Posterior cingulate gyrus (tissue), 11 donors: ENCODE results near the gene IL3.

Experiments used
- DNase-seq, 10 donors: peaks; one replicate each; pipeline versions ENCODE4 v3.0.0 to v3.0.0-alpha.2; 2020 to 2021; ENCODE audit warnings: mixed read lengths in 3 of 10
- intact Hi-C: fragments of 100-400 bp; cut with DNase I; formaldehyde crosslinking; loops from one replicate; pipeline ENCODE4 v1.15.1; 2023

The IL3 gene

DNA sequence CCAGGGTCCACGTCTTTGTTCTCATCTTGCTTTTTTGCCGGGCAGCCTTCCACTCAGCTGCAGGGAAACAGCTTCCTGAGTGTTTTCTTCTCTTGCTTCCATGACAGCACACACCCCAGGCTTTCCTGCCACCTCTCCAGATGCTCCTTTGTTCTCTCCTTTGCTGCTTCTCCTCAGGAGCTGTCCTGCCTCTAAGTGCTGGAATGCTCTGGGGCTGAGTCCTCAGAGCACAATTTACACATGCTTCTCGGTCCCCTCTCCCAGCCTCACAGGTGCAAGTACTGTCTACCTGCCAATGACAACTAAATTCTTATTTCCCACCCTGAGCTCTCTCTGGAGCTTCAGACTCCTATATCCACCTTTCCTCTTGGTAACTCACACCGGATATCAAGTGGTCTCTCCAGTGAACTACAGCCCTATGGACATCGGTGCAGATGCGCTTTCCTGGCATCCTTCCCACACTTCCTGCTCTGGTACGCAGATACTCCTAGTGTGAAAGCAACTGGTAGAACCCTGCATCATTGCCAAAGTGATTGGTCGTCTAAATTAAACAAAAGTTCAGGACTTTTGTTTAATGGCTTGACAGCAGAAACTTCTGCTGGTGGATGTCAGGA, 35.6 kb upstream of the IL3 start:
- no peak for DNase-seq
- intact Hi-C loops, result no loop called here

DNA sequence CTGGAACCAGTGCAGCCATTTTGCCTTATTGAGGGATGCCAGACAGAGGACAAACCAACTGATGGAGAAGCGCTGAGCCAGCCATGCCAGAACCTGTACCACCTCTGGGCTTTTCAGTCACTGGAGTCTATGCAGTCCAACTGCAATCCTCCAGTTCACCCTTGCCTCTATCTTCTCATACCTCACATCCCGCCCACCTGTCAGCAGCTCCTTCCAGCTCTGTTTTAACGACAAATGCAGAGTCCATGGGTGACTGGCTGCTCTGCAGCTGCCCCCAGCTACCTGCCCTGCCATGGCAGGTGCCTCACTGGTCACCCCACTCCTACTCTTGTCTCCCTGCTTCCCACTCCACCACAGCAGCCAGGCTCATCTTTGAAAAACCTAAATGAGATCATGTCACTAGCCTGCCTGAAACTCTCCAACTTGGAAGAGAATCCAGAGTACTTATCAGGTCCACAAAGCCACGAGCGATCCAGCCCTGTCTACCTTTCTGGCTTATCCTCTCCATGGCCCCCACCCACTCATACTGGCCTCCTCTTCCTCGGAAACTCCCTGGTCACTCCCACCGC, 35.0 kb upstream of the IL3 start:
- intact Hi-C loops, result no loop called here
- no peak for DNase-seq

DNA sequence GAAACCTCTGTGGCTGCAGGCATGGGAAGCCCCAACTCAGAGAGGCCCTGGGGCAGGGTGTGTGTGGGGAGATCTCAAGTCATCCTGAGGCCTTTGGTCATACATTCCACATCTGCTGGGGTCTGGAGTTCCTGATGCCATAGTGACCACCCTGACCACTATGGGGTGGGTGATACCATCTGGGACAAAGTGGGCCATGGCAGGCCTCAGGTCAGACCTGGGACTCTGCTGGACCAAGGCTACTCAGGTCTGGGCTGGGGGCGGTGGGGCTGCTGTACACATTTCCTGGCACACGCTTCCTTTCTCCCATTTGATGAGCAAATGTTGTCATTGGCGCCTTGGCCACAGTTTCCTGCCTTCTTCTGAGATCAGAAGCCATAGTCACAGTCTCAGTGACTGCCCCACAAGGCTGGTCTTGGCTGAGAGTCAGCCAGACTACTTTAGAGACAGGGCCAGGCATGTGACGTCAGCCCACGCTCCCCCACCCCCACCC, 33.9 kb upstream of the IL3 start:
- peak in 1 of 10 donors; percentile 62 for DNase-seq
- intact Hi-C loops, result no loop called here

DNA sequence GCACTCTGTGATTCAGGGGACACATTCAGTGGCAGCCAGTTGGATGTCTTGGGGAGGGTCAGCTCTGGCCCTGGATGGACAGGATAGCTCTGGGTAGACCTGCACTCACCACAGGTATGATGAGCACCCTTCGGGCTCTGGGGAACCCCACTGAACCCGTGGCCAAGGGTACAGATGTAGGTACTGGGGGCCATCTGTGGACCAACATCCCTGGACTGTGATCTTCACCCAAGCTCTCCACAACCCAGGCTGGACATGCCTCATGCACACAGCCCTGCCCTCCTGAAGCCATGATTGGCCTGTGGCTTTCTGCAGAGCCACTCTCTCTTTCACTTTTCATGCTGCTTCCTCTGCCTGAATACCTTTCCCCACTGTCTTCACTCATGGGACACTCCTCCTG, 33.4 kb upstream of the IL3 start:
- intact Hi-C loops, result no loop called here

DNA sequence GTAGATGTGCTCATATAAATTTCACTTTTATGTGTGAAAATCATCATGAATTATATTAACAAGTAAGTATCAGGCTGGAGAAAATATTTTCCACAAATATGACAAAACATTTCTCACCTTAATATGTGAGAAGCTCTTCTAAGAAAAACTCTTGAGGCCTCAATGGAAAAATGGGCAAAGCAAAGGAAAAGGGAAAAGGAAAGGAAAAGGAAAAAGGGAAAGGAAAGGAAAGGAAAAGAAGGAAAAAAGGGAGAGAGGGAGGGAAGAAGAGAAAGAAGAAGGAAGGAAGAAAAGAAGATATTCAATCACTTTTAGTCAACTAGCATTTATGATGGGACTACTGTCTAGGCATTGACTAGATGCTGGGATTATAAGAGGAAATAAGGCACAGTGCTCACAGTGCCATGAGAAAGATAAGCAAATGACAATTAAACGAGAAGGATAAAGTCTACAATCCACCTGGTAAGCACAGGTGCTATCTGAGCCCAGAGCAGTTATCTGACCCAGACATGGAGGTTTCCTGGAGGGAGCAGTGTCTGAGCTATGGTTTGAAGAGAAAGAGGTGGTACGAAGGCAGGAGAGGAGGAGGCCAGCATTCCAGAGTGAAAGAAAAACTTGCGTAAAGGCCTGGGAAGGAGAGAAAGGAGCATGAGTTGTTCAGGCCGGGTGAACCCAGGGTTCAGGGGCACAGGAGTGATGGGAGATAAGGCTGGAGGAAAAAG, 30.7 kb upstream of the IL3 start:
- intact Hi-C loops, result no loop called here
- no peak for DNase-seq

More for the DNA sequence above, 33.4 kb upstream of the IL3 start:
- peak in 1 of 10 donors; percentile 27 for DNase-seq

DNA sequence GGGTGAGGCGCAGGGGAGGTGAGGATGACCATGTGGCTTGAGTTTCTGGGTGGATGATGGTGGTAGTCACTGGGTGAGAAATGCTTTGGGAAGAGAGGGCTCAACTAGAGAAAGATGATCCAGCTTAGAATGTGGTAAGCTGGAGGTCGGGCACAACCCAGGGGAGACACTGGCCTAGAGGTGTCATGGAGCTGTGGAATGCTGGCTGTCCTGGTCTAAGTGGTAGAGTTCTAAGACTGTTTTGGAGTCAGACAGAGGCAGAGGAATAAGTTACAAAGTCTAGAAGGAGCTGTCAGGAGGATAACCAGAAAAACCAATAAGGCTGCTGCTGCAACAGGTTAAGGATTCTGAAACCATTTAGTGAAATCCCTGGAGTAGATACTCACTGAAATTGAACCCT, 29.8 kb upstream of the IL3 start:
- intact Hi-C loops, result no loop called here
- DNase-seq, result no peak

DNA sequence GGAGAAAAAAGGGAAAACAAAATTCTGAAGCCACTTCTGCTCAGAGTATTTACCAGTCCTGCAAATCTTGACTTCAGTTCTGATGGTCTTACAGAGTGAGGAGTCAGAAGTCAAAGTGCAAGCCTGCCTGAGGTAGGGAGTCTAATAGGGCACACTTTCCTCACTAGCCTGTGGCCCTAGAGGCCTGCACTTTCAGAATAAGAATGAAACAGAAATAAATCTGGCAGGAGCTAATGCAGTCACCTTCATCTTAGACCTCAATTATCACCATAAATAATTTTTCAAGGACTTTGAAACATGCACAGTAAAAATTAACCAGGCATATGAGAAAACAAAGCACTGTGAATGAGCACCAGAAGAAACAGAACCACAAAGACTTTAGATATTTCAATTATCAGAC, 28.3 kb upstream of the IL3 start:
- no peak for DNase-seq
- intact Hi-C loops, result no loop called here

DNA sequence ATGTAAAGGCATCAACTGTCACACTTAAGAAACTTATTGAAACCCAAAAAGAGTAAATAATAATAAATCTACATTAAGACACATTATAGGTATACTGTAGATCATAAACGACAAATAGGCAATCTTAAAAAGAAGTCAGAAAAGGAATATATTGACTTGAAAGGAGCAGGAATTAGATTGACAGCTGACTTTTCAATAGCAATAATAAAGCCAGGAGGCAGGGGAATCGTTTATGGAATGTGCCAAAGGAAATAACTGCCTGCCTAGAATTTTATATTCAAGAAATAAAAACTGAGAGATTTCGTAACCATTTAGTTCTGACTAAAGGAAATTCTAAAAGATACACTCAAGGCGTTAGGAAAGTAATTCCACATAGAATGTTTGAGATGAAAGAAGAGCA, 27.3 kb upstream of the IL3 start:
- intact Hi-C loops, result no loop called here
- DNase-seq, result no peak

DNA sequence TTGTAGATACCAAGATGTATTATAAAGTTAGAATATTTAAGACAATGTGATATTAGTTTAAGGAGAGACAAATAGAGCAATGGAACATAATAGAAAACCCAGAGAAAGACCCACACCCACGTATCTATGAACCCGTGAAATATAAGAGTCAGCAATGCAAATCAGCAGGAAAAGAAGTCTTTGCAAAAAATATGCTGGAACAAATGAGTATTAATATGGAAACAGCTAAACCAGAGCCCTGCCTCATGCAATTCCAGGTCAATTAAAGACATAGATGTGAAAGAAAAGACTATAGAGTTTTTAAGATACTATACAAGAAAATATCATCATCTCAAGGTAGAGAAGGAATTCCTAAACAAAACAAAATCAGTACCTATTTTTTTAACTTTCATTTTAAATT, 23.1 kb upstream of the IL3 start:
- DNase-seq, result no peak
- intact Hi-C loops, result no loop called here

DNA sequence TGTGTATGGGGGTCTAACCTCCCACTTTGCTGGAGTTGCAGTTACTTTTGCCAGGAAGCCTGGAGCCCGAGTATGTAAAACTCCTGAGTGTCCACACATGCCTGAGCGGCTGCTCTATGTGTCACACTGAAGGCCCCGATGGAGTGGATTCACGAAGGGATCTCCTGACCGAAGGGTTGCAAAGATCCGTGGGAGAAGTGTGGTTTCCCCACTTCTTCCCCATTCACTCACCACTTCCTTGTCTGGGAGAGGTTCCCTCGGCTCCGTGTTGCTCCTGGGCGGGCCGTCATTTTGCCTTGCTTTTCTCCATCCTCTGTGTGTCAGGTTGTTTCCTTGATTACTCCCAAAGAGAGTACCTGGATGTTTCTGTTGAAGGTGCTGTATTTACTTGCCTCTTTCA, 16.2 kb upstream of the IL3 start:
- DNase-seq, result peak in 2 of 10 donors; percentile 54 to 57
- intact Hi-C loops, result no loop called here

DNA sequence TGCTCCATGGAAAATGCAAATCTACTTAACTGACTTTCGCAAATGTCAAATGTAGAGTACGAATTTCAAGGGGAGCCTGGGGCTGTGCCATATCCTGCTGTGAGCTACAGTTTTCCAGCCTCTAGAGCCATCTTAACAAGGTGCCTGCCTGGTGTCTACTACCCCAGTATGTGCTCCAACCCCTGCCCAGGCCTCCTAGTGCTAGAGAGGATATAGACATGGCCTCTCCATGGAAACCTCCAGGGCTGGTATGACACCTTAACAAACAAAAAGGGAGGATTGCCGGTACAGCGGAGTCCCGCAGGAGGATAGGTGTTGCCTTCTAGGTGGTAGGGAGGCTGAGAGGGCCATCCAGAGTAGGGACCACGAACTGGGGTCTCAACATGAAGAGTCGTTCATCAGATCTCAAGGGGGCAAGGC, 13.6 kb upstream of the IL3 start:
- peak in 1 of 10 donors; percentile 48 for DNase-seq
- intact Hi-C loops, result no loop called here

DNA sequence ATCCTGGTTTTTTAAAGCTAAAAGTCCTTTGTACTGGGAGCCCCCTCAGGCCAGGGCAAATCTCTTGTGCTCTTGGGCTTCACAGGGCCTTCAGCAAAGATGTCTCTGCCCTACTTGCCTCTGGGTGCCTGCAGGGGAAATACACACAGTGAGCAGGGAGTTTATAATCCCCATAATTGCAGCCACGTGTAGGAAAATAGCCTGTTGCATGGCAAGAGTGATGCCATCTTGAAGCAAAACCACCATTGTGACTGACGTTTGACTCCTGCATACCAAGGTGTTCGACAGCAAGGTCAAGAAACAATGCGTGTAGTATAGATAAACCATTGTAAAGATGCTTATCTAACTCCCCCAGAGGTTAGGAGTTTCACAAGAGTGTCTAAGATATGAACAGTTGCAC, 11.4 kb upstream of the IL3 start:
- intact Hi-C loops, result no loop called here

DNA sequence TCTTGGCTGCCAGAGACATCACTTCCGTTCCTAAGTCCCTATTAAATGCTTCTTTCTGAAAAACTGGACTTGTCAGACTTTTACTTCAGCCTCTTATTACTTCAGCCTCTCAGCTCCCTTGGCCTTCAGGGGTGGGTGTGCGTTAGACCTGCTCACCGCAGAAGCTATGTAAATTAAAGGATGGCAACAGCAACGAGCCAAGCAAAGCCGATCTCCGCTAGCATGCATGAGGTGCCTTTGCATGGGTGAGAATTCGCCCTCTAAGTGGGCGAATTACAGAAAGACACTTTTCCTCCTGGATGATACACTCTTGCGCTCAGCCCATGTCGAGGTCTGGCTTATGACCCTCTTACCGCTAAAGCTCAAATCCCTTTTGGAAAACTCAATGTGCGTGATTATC, 10.9 kb upstream of the IL3 start:
- intact Hi-C loops, result no loop called here
- DNase-seq, result peak in 1 of 10 donors; percentile 45

More for the DNA sequence above, 11.4 kb upstream of the IL3 start:
- DNase-seq, result no peak

DNA sequence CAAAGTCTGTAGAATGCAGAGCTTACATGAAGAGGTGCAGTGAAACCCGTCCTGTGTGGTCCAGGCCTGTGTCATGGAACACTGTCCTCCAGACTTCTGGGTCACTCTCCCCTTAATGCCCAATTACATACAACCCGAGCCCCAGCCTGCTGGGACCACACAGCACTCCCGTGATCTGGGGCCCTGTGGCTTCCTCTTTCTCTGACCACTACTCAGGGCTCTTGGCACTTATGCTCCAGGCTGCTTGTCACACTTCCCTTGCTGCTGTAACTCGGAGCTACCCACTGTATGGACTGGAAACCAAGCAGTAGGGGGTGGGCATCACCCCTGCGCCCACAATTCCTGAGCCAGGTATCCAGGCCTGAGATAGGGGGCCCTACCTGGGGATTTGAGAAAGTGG, 10.3 kb upstream of the IL3 start:
- intact Hi-C loops, result no loop called here
- peak in 3 of 10 donors; percentile 43 to 84 (median 52) for DNase-seq

DNA sequence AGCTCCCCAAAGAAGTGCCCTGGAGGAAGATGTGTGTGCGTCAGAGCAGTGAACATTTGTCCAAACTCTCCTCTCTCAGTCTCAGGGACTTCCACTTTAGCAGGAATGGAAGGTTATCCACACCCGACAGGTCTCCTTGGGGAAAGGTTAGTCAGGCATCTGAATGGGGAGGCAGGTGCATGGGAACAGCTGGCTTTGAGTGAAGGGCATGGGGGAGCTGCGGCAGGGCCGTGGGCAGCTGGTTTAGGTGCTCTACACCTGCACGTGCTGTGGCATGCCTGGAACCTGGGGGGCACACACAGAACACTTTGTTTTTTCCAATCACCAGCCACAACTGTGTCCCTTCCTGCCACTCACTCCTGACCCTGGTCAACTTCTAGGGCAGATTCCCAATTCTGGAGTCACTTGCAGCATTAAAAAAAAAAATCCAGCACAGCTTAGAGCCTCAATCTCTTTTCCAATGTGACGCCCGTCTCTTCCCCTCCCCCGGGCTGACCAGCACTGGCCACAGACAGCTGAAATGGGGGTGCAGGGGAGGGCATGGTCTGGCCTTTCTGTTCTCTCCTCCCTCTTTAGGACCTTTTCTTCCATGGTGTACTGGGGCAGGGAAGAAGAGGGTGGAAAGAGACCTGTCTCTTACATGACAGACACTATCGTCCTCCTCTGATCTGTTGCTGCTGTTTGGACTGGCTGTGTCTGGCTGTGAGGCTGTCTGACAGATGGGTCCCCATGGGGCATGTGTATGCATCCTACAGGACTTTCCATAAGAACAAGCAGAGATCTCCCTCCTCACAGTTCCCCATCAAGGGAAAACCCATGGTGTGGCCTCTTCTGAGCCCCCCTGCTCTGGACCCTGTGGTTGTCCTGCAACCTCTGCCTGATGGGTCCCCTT, 9.5 kb upstream of the IL3 start:
- intact Hi-C loops, result no loop called here

DNA sequence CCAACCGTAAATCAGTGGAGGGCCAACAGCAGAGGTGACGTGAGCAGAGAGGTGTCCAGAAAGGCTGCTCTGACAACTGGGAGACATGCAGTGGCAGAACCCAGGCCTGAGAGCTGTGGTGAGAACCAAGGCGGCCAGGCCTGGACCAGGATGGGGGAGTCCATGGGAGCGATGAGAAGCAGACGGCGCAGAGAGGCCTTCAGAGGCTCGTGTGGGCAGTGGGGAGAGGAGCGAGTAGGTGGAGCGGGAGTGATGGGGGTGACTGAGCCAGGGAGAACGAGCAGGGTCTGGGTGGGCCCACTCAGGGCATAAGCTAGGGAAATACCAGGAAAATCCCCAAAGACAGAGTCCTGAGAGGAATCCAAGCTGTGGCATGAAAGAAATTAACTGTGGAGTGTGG, 7.9 kb upstream of the IL3 start:
- DNase-seq, result peak in 2 of 10 donors; percentile 40 to 77
- intact Hi-C loops, result no loop called here

More for the DNA sequence above, 9.5 kb upstream of the IL3 start:
- peak in 1 of 10 donors; percentile 31 for DNase-seq

DNA sequence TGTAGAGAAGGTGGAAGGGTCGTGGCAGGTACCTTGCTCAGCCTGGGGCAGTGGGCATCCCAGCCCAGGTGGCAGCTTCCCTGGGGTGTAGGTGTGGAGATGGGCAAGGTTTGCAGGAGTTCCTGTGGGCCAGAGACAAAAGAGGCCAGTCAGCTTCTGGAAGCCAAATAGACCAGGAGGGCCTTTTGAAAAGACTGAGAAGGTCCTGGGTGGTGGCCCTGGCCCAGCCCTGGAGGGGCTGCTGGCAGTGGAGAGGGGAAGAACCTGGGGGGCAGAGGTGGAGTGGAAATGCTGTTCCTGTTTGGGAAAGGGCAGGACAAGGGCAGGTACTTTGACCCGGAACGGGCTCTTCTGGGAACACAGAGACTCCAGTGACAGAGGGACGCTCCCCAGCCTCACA, 7.0 kb upstream of the IL3 start:
- peak in 3 of 10 donors; percentile 30 to 54 (median 49) for DNase-seq
- intact Hi-C loops, result no loop called here

DNA sequence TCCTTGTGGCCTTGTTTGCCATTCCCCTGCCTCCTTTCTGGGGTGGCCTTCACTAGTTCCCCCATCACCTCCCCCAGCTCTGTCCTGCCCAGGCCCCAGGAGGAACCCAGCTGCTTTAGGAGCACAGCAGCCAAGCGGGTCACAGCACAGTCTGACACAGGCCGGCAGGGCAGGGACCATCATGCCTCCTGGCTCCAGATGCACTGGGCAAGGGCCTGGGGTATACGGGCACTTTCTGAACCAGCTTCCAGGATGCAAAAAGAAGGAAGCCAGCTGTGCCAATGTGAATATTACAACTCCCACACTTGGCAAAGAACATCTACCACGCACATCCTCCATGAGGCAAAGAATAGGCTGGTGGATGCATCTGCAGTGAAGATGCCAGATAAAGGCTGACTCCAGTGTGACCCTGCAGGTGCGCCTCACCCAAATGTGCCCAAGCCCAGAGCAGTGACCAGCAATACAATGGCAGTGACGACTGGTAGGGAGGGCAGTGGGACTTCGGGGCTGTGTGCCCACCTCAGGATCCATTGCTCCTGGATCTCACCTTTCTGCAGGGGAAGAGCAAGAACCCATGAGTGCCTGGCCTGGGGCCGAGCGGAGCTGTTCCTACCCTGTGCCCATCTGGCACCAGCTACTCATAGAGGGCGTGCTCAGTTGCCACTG, 6.3 kb upstream of the IL3 start:
- intact Hi-C loops, result no loop called here
- DNase-seq, result peak in 4 of 10 donors; percentile 1 to 70 (median 54)

DNA sequence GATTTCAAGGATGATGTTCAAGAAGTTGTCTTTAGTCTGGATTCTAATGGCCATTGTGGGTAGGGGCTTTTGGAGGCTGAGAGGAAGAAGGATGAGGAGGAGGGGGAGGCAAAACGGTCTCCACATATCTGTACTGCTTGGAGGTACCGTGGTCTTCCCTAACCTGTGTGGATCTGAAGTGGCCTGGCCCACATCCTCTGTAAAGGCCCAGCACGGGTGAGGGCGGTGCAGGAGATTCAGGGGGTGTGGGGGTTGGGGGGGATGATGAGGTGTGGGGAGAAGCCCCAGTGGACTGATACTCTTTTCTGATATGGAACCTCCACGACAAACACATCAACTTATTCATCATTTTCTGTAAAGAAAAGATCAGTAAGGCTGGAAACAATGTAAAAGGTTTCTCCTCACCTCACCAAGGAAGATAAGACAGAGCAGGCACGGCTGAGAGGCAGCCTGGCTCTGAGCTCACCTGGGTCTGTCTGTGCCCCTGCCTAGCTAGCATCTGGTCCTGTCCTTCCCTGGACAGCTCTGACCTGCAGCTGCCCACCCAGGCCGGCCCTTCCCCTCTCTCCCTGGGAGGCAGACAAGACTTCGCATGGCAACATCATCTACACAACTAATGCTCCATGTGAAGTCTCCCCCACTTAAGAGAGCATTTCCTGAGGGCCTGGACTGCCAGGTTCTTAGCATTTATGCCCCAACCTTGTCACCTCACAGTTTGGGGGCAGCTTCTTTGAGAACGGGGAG, 5.6 kb upstream of the IL3 start:
- intact Hi-C loops, result no loop called here
- DNase-seq, result peak in 3 of 10 donors; percentile 0 to 63 (median 35)

DNA sequence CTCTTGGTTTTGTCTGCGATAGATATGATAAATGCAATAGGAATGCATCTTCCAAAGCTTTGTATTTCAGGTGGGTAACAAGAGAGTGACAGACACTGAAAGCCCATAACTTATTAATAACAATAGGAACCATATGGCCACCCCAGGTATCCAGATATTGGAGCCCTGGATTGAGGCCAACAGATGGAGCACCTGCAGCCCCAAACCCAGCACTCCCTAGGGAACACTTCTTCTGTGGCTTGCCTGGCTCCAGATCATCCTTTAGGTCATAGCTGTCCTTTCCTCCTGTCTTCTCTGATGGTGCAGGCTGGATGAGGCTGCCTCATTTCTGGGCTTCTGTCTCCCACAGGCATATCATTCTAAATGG, 5.0 kb upstream of the IL3 start:
- intact Hi-C loops, result no loop called here
- DNase-seq, result no peak
